CD4-positive, alpha-beta T cell treated with Interleukin-4 for 1 hour (primary cell): ENCODE results near the gene TUBA1C.
"Not testable (repeated sequence)": the region's sequence is repeated elsewhere in the genome, so short reads cannot be mapped to it uniquely, and the experiment has no call there.

Experiments
- DNase-seq, 2 donors: peaks; one replicate each; pipeline ENCODE4 v3.0.0-alpha.2; 2020 to 2022

The TUBA1C gene

DNA sequence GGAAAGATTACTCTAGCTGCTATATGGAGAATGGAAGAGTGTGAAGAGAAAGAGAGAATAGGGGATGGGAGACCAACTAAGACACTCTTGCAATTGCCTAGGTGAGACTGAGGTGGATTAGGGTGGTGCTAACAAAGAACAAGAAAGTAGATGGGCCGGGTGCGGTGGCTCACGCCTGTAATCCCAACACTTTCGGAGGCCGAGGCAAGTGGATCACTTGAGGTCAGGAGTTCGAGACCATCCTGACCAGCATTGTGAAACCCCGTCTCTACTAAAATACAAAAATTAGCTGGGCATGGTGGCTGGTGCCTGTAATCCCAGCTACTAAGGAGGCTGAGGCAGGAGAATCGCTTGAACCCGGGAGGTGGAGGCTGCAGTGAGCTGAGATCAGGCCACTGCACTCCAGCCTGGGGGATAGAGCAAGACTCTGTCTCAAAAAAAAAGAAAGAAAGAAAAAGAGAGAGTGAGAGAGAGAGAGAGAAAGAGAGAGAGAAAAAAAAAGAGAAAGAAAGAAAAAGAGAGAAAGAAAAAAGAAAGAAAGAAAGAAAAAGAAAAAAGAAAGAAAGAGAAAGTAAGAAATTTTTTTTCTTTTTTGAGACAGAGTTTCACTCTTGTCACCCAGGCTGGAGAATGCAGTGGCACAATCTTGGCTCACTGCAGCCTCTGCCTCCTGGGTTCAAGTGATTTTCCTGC lies 55.7 kb downstream of the TUBA1C start:
- not testable (repeated sequence) for DNase-seq

DNA sequence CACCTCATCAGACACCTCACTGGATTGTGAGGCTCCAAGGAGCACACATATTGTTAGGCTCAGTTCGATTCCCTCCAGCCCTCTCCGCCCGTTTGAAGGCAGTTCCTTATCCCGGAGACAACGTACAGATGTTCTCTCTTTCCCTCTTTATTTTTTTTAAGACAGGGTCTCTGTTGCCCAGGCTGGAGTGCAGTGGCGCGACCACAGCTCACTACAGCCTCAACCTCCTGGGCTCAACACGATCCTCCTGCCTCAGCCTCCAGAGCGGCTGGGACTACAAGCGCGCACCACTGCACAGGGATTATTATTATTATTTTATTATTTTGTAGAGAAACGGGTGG lies 57.5 kb downstream of the TUBA1C start:
- DNase-seq: no peak

GRCh38 chr12:49322708-49323523 lies 58.0 kb downstream of the TUBA1C start, which contains the start of gene TROAP:
TSS of gene TROAP (plus strand) at chr12:49323255. CDS start at chr12:49323609, 354 bp downstream.
- DNase-seq: peak; percentile 98 to 99

GRCh38 chr12:49323524-49324097 lies 58.7 kb downstream of the TUBA1C start:
- no peak for DNase-seq
